ENCODE data around the gene PTGER3. TPM values are rescaled to one million over a fixed set of nuclear protein-coding genes. Genes with fewer than 3 reads are reported as not detected.

PTGER3 gene
- total RNA-seq, 2 donors from 2014 or later, result 62.9 to 158 TPM

DNA sequence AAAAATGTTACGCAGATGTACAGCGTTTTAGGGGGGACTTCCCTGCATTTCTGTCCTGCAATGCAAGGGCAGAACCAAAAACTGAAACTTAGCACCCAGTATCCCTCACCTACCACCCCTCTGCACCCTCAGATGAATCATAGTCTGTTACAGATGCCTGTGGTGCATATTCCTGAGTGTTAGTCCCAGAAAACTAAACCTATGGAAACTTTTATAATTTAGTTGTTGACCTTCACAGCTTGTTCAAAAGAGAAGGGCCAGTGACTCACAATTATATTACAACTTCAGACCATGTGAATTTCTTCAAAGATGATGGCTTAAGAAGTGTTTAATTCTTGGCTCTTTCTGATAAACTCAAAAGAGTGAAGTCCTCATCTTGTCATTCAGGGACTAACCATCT is 5.8 kb downstream of the PTGER3 start:
- H3K27me3 Mint-ChIP-seq, result peaks cover 10 to 35% of the 10 kb centered on the region in 2 donors
- H3K27ac Mint-ChIP-seq, result peak overlapping the region; percentile 2 to 73
- no peaks in the 10 kb centered on the region for H3K9me3 Mint-ChIP-seq
- H3K36me3 Mint-ChIP-seq, result peaks cover 6% of the 10 kb centered on the region
- peak overlapping the region; percentile 16 for H3K4me3 Mint-ChIP-seq
- peak in 1 of 2 donors; percentile 73 for ATAC-seq
- no peak for DNase-seq (ENCODE audit: low spot score)
- peaks cover 19 to 47% of the 10 kb centered on the region in 2 donors for H3K4me1 Mint-ChIP-seq (ENCODE audit: low read depth in 2 of 2)

DNA sequence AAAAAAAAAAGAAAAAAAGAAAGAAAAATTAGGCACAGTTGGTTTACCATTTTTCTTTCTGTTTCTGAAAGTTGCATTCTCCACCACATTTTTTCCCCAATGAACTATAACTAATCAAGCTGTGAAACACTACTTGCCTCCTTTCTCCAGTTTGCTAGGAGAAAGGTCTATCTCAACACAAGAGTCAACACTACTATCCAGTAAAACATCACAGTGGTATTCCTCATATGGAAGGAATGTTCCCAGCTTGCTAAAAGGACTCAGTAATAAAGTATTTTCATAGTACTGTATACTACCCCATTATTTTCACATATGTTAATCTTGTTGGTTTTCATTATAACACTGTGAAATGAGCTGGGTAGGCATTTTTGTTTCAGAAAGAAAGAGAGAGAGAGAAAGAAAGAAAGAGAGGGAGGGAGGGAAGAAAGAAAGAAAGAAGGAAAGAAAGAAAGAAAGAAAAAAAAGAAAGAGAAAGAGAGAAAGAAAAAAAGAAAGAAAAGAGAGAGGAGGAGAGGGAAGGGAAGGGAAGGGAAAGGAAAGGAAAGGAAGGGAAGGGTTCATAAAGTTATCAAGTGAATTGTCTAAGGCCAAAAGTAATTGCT is 7.9 kb downstream of the PTGER3 start:
- peaks cover 10 to 26% of the 10 kb centered on the region in 2 donors for H3K27me3 Mint-ChIP-seq

DNA sequence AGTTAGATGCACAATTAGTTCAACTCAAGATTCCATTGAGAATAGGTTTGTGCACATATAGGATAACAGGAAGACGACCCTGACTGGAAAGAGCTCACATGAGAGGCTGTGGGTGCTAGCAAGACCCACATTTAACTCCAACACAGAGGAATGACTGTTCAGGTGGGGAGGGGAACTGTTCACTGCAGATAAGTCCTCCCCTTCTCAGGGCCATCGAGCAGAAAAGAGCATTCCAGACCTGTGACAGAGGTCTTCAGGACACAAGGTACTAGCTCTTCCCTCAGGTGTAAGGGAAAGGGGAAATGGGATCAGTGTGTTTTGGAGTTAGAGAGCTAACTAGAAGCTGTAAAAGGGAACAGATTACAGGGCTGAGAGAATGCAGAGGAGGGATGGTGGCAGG is 8.7 kb downstream of the PTGER3 start:
- ATAC-seq, result no peak
- Mint-ChIP-seq H3K27ac (no peak overlapping the region), H3K4me1 (ENCODE audit: low read depth in 2 of 2) (peaks cover 22 to 43% of the 10 kb centered on the region in 2 donors), H3K9me3 (no peaks in the 10 kb centered on the region), H3K36me3 (peaks cover 15% of the 10 kb centered on the region), H3K27me3 (peaks cover 10 to 25% of the 10 kb centered on the region in 2 donors), H3K4me3 (peak overlapping the region; percentile 40)
- no peak for DNase-seq (ENCODE audit: low spot score)

More for the DNA sequence above, 7.9 kb downstream of the PTGER3 start:
- ATAC-seq (no peak), DNase-seq (ENCODE audit: low spot score) (no peak)
- H3K4me1 Mint-ChIP-seq (ENCODE audit: low read depth in 2 of 2), result peaks cover 22 to 43% of the 10 kb centered on the region in 2 donors
- no peaks in the 10 kb centered on the region for H3K9me3 Mint-ChIP-seq
- H3K36me3 Mint-ChIP-seq, result peaks cover 15% of the 10 kb centered on the region
- peak overlapping the region; percentile 8 for H3K4me3 Mint-ChIP-seq
- H3K27ac Mint-ChIP-seq, result peak overlapping the region in 1 of 2 donors; percentile 73

DNA sequence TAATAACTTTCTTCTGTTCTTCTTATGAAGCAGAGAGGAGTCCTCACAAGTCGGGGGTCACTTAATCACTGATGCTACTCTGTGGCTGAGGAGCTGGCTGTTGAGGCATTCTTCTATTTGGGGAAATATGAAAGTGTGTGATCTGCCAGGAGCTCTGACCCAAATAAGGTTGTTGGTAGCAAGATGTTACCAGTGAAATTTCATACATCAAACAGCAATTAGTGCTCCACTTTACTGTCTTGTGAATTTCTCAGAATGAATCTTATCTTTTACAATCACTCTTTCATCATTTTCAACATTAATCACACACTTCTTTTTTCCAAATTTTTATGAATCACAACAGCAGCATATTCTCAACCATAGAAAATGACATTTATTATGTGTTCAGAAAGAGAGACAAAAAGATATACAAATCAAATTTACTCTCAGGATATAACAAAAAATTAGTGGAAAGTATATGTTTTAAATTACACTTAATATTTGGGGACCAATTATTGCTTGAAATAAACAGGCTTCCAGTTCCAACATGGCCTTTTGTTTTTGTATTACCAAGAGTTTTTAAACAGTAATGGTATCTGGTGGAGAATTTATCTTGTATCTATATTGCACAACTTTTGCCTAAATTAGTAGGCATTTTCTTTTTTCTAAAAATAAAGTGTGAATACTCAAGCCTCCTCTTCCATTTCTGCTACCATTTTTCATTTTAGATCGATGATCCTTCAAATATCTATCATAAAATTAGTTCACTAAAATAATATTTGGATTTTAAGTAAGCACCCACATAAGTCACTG is 9.6 kb downstream of the PTGER3 start:
- H3K36me3 Mint-ChIP-seq, result peaks cover 15% of the 10 kb centered on the region
- peaks cover 13 to 25% of the 10 kb centered on the region in 2 donors for H3K27me3 Mint-ChIP-seq
- no peaks in the 10 kb centered on the region for H3K9me3 Mint-ChIP-seq
- peak overlapping the region; percentile 18 for H3K4me3 Mint-ChIP-seq
- no peak overlapping the region for H3K27ac Mint-ChIP-seq
- no peak for DNase-seq (ENCODE audit: low spot score)
- H3K4me1 Mint-ChIP-seq (ENCODE audit: low read depth in 2 of 2), result peaks cover 22 to 46% of the 10 kb centered on the region in 2 donors
- ATAC-seq, result no peak

DNA sequence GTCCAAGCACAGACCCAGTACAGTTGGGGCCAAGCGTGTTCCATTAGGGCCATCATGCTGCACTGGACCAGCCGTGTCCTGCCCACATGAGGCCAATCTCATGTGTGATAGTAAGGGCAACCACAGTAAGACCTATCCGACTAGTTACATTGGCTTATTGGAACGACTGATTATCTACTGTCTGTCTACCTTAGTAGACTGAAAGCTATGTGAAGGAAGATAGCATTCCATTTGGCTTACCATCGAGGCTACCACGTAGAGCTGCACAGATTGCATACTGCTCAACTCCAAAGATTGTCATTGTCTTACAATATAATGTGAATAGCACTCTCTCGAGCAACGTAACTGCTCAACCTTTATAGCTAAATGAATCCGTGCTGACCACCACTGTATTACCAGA is 10.6 kb downstream of the PTGER3 start:
- peaks cover 22 to 46% of the 10 kb centered on the region in 2 donors for H3K4me1 Mint-ChIP-seq (ENCODE audit: low read depth in 2 of 2)
- H3K36me3 Mint-ChIP-seq, result peaks cover 15% of the 10 kb centered on the region
- no peak overlapping the region for H3K27ac Mint-ChIP-seq
- H3K4me3 Mint-ChIP-seq, result no peak overlapping the region
- DNase-seq (ENCODE audit: low spot score) (no peak), ATAC-seq (no peak)
- H3K27me3 Mint-ChIP-seq, result peaks cover 13 to 25% of the 10 kb centered on the region in 2 donors
- no peaks in the 10 kb centered on the region for H3K9me3 Mint-ChIP-seq

DNA sequence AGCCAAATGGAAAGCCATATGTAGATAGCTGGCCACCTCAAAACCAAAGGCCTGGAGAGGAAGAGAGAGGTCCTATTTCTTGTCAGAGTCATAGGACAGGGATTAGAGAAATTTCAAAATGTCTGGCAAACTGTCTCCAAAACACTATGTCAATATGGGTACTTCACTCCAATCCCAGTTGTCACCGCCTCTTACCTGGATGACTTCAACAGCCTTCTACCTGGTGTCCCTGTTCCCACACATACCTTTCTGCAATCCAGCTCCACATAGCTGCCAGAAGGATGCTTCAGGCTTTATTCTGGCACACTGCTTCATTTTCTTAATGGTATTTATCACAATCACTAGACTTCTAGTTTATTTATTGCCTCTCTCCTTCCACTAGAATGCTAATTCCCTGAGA is 14.5 kb downstream of the PTGER3 start:
- no peak overlapping the region for H3K4me3 Mint-ChIP-seq
- peaks cover 10 to 19% of the 10 kb centered on the region in 2 donors for H3K4me1 Mint-ChIP-seq (ENCODE audit: low read depth in 2 of 2)
- ATAC-seq, result no peak

DNA sequence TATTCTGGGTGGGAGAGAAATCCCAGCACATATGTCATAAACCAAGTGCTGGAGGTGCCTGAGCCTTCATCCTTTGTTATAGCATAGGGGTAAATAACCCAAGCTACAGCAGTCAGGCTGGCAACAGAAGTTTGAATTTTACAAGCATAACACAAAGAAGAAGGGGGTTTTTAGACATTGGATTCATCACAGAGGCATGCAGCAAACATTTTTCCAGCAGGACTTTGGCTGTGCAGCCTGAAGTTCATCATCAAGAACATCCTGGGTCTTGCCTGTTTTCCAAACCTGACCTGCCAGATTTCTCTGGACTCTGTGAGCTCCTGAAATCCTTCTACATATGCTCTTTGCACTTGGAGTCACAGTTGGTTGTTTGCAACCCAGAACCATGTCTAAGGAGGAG is 16.2 kb downstream of the PTGER3 start:
- ATAC-seq (no peak), DNase-seq (ENCODE audit: low spot score) (no peak)
- peaks cover 8% of the 10 kb centered on the region for H3K36me3 Mint-ChIP-seq
- no peaks in the 10 kb centered on the region for H3K9me3 Mint-ChIP-seq
- no peak overlapping the region for H3K4me3 Mint-ChIP-seq
- peaks cover 10 to 11% of the 10 kb centered on the region in 2 donors for H3K4me1 Mint-ChIP-seq (ENCODE audit: low read depth in 2 of 2)
- peaks cover 10 to 17% of the 10 kb centered on the region in 2 donors for H3K27me3 Mint-ChIP-seq
- no peak overlapping the region for H3K27ac Mint-ChIP-seq

More for the DNA sequence above, 14.5 kb downstream of the PTGER3 start:
- H3K27ac Mint-ChIP-seq, result no peak overlapping the region
- H3K9me3 Mint-ChIP-seq, result no peaks in the 10 kb centered on the region
- no peak for DNase-seq (ENCODE audit: low spot score)
- peaks cover 8% of the 10 kb centered on the region for H3K36me3 Mint-ChIP-seq
- peaks cover 10 to 17% of the 10 kb centered on the region in 2 donors for H3K27me3 Mint-ChIP-seq

DNA sequence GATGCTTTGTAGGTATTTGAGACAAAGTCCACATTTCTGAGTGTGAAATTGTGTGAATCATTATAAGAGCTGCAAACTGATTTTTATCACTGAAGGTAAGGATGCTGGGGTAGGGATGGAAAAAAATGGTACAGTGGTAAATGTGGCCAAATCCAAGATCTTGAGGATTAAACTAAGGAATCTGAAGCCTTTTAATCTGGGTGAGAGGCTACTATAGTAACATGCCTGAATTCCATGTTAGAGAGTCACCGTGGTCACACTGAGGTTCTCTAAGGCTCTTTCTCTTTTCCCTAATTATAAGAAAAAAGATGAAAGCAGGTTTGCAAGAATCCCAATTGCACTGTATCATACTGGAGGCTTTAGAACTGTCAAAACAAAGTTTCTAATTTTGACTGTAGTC is 17.6 kb downstream of the PTGER3 start:
- Mint-ChIP-seq H3K4me3 (no peak overlapping the region), H3K4me1 (ENCODE audit: low read depth in 2 of 2) (peaks cover 5 to 7% of the 10 kb centered on the region in 2 donors), H3K27ac (no peak overlapping the region), H3K27me3 (peaks cover under 1 to 12% of the 10 kb centered on the region in 2 donors), H3K9me3 (no peaks in the 10 kb centered on the region), H3K36me3 (no peaks in the 10 kb centered on the region)
- no peak for DNase-seq (ENCODE audit: low spot score)
- ATAC-seq, result no peak

DNA sequence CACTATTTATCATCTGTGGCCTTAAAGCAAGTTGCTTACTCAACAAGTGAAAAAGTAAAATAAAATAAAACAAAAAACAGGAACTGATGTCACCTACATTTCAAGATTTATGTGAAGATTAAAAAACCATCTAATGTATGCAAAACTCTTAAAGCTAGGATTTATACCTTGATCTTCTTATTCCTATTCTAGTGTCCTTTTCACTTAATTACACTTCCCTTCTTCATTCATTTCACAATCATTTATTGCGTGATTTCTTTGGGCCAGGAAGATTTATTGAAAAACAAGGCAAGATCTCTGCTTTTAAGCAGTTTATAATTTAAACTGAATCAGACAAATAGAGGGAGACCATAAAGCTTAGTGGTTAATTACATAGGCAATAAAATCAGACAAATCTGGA is 18.6 kb downstream of the PTGER3 start:
- H3K36me3 Mint-ChIP-seq, result no peaks in the 10 kb centered on the region
- peaks cover 0 to 13% of the 10 kb centered on the region in 2 donors for H3K27me3 Mint-ChIP-seq
- ATAC-seq, result no peak

DNA sequence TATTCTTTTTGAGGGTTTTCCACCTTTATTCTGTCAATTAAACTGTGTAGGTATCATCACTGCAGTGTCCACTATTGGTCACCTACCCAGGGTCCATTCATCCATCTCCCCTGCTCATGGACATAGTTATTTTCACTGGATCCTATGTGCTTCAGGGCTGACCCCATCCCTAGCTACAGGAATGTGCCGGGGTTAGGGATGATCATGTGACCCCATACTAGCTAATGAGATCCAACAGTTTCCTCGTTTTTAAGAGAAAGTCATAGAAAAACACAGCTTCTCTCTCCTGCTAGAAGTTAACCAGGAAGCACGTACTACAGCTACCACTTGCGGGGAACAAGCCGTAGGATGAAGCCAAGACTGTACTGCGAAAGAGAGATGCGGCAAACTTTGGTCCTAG is 19.6 kb downstream of the PTGER3 start:
- no peak overlapping the region for H3K27ac Mint-ChIP-seq
- ATAC-seq (no peak), DNase-seq (ENCODE audit: low spot score) (no peak)
- H3K27me3 Mint-ChIP-seq, result peaks cover 0 to 10% of the 10 kb centered on the region in 2 donors
- no peak overlapping the region for H3K4me3 Mint-ChIP-seq
- H3K9me3 Mint-ChIP-seq, result no peaks in the 10 kb centered on the region
- H3K4me1 Mint-ChIP-seq (ENCODE audit: low read depth in 2 of 2), result peaks cover 3 to 7% of the 10 kb centered on the region in 2 donors
- H3K36me3 Mint-ChIP-seq, result no peaks in the 10 kb centered on the region

More for the DNA sequence above, 18.6 kb downstream of the PTGER3 start:
- Mint-ChIP-seq H3K9me3 (no peaks in the 10 kb centered on the region), H3K4me1 (ENCODE audit: low read depth in 2 of 2) (peaks cover 5 to 7% of the 10 kb centered on the region in 2 donors), H3K27ac (no peak overlapping the region), H3K4me3 (no peak overlapping the region)
- no peak for DNase-seq (ENCODE audit: low spot score)

DNA sequence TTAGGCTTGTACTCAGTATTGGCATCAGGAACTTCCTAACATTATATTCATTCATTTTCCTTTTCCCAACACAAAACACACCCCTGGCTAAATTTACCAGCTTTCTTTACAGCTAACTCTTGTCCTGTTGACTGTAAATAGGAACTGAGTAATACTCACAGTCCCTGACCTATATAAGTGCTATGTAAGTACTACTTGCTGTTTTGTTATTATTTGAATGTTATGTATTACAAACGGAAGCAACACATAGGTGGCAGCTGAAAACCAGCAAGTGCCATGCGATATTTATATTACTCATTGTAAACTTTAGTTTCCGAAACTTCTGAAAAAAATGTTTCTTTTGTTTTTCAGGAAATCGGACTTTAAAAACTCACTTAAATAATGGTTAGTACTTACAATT is 21.5 kb downstream of the PTGER3 start:
- H3K9me3 Mint-ChIP-seq, result no peaks in the 10 kb centered on the region
- peak overlapping the region; percentile 77 to 85 for H3K27ac Mint-ChIP-seq
- ATAC-seq, result peak; percentile 71 to 82
- no peaks in the 10 kb centered on the region for H3K36me3 Mint-ChIP-seq
- H3K4me1 Mint-ChIP-seq (ENCODE audit: low read depth in 2 of 2), result peaks cover 3 to 7% of the 10 kb centered on the region in 2 donors
- H3K27me3 Mint-ChIP-seq, result peaks cover 0 to 10% of the 10 kb centered on the region in 2 donors
- DNase-seq (ENCODE audit: low spot score), result no peak
- peak overlapping the region; percentile 50 for H3K4me3 Mint-ChIP-seq

DNA sequence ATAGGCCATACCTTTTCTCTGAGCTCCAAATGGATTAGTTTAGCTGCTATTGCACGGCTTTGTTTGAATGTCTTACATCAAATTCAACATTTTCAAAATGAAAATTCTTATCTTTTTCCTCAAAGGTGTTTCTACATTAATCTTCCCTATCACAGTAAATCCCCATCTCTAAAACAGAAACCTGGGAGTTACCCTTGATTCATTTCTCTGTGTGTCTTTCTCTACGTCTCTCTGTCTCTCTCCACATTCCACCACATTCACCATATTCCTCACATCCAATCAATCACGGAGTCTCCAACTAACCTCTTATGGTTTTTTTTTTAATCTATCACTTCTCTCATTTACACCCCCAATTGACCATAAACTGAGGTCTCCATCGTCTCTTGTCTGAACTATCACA is 24.1 kb downstream of the PTGER3 start:
- ATAC-seq (no peak), DNase-seq (ENCODE audit: low spot score) (no peak)
- Mint-ChIP-seq H3K9me3 (no peaks in the 10 kb centered on the region), H3K4me1 (ENCODE audit: low read depth in 2 of 2) (peaks cover 3 to 7% of the 10 kb centered on the region in 2 donors), H3K36me3 (no peaks in the 10 kb centered on the region), H3K27ac (no peak overlapping the region), H3K27me3 (peaks cover 0 to 4% of the 10 kb centered on the region in 2 donors), H3K4me3 (no peak overlapping the region)

DNA sequence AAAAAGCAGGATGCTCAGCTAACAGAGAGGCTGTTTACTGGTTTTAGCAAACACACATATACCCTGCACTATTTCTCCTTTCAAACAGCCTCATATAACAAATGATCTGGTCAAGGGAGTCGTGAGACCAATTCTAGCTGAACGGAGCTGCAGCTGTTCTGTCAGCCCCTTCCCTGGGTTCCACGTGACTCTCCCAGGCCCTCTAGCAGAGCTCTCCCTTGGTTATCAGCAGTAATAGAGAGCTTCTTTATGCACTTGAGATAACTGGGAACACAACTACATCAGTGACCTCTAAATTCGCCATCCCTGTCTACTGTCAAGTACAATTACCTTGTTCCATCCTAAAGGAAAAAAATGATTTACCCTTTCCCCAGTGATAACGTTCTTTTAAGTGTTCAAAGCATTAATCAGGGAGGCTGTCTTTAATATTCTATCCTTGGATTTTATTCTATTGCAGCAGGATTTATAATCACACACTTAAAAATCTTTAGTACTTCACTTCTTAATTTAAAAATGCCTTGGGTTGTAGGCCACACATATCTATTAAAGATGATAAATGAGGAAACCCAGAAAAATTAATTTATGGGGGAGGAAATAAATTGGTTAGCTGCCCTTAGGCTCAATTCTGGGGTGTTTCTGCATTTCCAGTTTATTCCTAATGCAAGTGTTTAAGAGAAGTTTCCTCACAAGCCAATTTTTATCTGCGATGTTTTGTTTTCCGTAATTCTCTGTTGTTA is 28.2 kb downstream of the PTGER3 start:
- peaks cover 10 to 14% of the 10 kb centered on the region in 2 donors for H3K4me1 Mint-ChIP-seq (ENCODE audit: low read depth in 2 of 2)
- no peaks in the 10 kb centered on the region for H3K27me3 Mint-ChIP-seq
- no peaks in the 10 kb centered on the region for H3K9me3 Mint-ChIP-seq
- ATAC-seq (no peak), DNase-seq (ENCODE audit: low spot score) (no peak)
- H3K4me3 Mint-ChIP-seq, result no peak overlapping the region
- no peaks in the 10 kb centered on the region for H3K36me3 Mint-ChIP-seq
- H3K27ac Mint-ChIP-seq, result no peak overlapping the region

Measured in natural killer cell treated with Interleukin-12 subunit alpha and Interleukin-12 subunit beta and Interleukin-15 and Interleukin-18, amount 100 ng/mL, for 72 hours (primary cell).